GM19023 (cell line): ENCODE data around the gene TCEA2.
"Not testable (repeated sequence)": the region's sequence is repeated elsewhere in the genome, so short reads cannot be mapped to it uniquely, and the experiment has no call there.

Experiments
- ATAC-seq: cut with Tn5 transposase; IDR thresholded peaks from one replicate; pipeline ENCODE4 v1.9.1; 2021; ENCODE audit warnings: mild to moderate bottlenecking, moderate library complexity; ENCODE audit not compliant: unreplicated experiment

The TCEA2 gene

DNA sequence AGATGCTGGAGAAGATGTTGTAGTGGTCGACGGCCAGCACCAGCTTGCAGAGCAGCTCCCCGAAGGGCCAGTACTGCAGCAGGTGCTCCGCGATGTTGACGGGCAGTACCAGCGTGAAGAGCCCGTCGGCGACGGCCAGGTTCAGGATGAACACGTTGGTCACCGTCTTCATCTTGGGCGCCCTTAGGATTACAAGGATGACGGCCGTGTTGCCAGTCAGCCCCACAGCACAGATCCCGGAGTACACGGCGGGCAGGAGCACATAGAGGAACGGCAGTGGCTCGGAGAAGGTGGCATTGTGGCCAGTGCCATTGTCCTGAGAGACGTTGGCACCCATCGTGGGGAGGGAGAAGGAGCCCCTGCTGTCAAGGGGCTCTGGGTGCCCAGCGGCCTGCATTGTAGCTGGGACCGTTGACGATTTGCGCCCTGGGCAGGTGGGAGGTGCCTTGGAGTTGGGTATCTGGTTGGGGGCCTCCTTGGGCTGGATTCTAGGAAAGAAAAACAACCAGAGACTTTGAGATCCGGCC is 43.5 kb downstream of the TCEA2 start:
- no peak for ATAC-seq

DNA sequence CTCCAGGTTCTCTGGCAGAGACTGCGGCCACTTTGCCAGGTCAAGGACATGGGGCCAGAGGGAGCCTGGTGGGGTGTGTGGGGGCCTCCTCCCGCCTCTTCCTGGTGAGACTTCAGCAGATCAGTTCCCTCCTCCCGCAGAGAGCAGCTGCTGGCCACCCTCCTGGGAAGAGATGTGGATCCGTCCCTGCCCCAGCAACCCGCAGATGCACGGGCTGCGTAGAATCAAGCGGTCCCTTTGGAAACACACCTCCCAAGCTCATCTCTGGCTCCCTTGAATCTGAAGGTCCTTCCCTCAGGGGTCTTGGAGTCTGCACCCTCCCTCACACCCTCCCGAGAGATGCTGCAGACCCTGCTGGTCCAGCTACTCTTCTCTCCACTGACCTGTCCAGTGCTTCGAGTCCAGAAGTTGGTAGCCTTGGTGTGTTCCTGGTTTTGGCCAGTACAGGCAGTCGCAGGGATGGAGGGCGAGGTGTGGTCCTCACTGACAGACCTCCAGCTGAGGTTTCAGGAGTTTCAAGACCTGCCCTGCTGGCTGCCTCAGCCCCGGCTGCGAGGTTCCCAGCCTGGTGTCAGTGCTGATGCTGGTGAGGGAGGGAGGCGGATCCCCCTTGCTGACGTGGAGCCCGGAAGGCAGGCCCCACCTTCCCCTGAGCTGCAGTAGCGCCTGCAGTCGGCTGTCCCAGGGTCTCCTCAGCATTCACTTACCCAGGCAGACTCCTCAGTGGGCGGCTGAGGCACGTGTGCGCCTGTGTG is 44.2 kb downstream of the TCEA2 start, which contains the start of gene NPBWR2:
NPBWR2 (minus strand) TSS at position 585 of the 755 bp plus-strand sequence. CDS start 734 bp downstream, outside the sequence.
- no peak for ATAC-seq

DNA sequence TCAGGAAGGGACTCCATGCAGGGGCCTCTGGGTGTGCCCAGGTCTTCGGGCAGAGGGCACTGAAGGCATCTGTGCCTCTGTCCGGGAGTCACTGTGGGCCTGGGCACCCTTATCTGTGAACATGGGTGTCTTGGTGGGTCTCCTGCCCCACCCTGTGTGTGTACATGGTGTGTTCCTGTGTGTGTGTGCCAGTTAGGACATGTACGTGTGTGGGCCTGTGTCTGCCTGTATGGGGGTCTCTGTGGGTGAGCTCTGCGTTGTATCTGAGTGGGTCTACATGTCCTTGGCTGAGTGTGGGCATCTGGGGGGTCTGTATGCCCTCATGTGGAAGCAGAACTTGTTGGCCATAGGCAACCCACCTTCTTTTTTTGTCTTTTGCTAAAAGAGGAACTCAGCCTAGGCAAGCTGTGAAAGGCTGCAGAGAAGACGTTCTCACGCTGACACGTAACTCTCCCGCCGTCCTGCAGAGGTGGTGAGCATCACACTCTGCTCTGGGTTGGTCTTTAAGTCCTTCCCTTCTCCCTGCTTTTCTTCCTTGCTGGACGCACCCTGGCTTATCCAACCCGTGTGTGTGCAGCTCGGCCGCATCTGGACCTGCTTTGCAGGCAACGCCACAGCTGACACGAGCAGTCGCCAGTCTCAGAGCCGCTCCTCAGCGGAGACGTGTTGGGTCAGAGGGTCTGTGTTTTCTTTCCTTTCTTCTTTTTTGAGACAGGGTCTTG is 44.9 kb downstream of the TCEA2 start:
- no peak for ATAC-seq

DNA sequence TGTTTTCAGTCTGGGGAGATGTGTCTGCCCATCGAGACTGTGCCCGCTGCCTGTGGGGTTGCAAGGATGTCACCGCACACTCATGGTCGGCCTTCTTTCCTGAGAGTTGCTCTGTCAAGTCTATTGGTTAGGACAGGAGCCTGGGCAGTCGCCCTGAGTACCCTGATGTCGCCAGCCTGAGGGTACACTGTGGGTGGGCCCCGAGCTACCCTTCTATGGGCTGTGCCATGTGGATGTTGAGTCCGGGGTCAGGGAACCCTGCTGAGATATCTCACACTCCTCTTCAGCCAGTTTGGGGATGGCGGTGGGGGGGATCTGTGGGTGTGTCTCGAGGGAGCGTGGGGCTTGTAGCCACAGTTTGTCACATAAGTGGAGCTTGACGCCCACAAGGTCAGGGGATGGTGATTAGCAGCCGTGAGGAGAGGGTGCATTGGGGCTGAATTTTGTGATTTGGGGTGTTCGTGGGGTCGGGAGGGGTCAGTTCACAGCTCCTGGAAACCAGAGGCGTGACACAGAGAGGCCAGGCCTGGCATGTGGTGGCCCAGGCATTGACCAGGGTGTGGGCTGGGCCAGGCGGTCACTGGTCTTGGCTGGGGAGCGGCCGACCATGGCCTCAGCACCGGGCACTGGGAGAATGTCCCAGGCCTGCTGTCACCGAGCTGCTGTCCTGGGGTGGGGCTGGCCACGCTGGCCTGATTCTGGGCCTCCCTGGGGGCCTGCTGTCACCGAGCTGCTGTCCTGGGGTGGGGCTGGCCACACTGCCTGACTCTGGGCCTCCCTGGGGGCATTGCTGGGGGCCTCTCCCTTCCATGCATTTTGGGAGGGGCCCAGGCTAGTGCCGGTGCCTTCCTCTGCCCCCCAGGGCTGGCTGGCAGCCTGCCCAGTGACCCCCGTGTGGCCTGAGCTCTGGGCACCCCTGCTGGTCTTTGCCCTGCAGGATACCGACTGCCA is 46.0 kb downstream of the TCEA2 start:
- ATAC-seq, result no peak

DNA sequence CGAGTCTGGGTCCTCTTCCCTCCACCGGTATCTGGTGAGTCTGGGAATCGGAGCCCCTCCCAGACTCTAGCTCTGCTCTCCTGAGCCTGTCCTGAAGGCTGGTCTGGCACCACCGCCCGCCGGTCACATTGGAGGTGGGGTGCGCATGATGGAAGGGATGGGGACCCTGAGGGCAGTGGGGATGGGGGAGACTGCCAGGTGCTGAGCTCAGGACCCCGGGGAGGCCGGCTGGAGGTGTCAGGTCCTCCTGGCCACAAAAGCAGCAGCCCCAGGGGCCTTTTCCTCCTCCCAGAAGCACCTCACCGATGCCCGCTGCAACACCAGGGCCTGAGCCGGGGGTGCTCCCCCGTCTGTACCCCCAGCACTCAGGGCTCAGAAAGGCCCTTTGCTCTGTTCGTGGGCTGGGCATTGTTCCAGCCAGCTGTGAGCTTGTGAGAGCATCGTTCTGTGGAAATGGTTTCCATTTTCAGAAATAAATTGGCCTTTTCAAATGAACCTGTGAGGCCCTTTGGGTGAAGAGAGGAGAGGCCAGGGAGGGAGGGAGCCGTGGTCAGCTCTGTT is 46.9 kb downstream of the TCEA2 start:
- no peak for ATAC-seq

DNA sequence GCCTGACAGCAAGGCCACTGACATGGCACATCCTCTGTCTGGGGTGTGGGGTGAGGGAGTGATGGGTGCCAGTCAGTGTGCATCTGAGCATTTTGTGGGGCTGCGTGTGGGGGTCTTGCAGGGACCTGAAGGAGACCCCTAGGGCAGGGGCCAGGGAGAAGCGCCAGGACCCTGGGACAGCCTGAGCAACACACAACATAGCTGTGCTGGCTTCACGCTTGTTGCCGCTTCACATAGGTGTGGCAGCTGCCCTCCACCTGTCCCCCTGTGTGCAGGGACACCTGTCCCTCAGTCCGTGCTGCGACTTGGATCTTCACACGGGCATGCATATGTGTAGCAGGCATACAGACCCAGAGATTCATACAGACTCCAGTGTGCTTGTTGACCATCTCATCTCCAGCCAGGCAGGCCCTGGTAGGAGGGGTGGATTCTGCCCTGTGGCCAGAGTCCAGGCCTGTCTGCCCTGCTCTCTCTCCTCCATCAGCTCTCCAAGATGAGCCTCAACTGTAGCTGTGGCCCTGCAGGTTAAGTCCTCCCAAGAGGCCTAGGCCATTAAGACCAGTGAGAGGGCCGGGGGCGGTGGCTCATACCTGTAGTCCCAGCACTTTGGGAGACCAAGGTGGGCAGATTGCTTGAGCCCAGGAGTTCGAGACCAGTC is 47.5 kb downstream of the TCEA2 start:
- no peak for ATAC-seq

DNA sequence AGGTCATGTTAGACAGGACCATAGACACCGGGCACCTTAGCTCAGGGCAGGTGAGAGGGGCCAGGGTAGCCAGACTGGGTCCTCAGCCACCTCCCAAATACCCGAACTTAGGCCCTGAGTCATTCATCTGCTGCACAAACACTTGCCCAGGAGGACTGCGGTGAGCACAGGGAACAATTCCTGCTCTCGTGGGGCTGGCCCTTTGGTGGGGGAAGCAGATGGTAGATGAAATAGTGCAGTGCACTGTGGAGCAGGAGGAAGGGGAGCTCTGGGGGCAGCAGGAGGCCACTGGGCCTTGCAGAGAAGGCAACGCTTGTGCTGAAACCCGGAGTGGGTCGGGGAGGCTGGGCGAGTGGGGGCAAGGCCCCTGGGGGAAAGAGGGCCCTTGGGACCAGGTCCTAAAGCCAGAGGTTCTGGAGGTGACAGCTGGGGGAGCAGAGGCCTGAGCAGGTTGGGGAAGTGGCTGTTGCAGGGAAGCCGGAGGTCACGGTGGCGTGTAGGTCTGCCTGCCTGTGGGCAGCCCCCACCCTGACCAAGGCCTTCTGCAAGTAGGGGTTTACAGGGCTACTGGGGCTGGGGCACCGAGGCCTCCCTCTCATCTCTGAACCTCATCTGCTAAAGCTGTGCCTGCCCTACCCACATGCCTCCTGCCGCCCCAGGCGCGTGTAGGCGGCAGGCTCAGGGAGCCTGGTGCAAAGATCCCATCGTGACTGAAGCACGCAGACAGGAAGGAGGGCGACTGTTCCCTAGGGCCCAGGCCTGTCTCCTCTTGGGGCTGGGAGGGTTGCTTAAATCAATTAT is 49.0 kb downstream of the TCEA2 start:
- no peak for ATAC-seq

DNA sequence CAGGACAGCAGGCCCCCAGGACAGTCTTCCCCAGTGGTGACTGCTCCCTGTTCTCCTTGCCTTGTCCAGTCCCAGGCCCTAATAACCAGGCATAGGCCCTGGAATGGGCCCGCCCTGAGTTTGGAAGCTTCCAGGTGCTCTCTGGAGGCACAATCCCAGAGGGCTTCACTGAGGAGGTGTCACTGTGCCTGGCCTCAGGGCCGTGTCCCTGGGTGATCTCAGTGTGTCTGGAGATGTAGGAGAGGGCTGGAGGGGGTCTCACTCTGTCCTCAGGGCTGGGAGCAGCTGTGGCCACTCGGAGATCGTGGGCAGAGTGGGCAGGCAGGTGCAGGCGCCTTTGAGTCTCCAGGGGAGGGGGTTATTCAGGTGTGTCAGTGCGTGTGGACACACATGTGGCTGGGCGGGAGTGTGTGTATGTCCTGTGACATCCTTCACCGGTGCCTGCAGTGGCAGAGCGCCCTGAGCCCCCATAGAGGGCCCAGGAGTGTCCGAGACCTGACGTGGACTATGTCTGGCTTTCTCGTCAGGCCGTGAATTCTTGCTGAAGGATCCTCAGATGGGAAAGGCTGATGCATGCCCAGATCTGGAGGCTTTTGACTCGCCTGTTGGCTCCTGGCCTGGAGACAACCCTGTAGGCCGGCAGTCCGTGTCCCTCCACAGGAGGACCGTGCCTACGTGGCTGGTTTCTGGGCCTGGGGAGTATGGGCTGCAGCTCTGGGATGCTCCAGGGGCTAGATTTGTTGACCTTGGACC is 49.9 kb downstream of the TCEA2 start:
- ATAC-seq, result no peak

DNA sequence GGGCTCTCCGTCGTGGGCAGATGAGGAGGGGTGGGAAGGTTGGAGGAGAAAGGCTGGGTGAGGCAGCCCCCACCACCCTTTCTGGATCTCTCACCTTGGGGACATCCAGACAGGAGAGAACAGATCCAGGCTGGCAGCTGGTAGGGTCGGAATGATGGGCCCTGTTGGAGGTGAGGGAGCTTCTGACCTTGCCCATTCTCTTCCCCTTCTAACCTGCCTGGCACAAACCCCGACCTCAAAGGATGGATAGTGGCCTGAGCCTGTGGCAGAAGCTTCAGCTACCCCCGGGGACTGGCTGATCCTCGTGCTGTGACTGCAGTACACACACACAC is 50.4 kb downstream of the TCEA2 start:
- ATAC-seq, result no peak

DNA sequence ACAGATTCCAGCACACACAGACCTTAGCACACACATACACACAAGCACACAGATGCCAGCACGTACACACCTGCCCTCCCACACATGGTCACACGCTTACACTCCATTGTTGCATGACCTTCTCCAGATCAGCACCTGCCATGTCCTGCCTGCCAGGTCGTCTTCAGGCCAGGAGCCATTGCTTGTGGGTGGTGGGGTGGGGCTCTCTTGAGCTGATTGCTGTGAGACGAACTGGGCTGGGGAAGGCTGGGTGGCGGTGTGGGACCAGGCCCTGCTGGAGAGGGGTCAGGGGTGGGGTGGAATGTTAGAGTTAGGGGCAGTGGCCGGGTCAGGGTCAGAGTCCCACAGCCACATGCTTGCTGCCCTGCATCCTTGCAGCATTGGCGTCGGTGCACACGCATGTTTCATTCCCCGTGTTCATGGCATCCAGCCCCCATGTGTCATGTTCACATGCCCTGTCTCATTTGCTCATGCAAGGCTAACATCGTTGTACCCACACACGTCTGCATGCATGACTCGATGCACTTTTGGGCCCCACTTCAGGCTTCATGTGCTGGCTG is 50.9 kb downstream of the TCEA2 start:
- no peak for ATAC-seq

DNA sequence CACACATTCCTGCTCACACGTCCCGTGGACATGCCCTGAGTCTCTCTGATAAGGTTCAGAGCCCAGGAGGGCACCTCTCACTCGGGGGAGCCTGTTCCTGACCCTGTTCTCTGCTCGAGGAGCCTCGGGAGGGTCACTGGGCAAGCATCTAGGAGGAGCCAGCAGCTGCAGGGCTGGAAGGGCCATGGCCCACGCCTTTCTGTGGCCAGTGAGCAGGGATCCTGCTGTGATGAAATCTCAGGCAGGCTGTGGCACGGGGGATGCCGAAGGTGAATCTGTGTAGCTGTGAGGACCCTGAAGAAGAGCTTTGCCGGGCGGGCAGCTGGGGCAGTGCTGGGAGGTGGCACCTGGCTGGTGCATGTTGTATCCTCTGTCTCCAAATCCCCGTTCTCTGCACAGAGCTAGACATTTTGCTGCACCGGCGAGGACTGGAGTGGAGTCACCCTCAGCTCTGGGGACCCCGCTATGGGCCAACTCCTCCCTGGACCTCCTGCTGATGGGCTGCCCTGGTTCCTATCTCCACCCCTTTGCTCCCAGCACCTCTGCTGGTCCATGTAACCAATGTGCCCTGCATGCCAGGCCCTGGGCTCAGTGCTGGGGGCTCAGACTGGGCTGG is 51.5 kb downstream of the TCEA2 start:
- ATAC-seq, result no peak

DNA sequence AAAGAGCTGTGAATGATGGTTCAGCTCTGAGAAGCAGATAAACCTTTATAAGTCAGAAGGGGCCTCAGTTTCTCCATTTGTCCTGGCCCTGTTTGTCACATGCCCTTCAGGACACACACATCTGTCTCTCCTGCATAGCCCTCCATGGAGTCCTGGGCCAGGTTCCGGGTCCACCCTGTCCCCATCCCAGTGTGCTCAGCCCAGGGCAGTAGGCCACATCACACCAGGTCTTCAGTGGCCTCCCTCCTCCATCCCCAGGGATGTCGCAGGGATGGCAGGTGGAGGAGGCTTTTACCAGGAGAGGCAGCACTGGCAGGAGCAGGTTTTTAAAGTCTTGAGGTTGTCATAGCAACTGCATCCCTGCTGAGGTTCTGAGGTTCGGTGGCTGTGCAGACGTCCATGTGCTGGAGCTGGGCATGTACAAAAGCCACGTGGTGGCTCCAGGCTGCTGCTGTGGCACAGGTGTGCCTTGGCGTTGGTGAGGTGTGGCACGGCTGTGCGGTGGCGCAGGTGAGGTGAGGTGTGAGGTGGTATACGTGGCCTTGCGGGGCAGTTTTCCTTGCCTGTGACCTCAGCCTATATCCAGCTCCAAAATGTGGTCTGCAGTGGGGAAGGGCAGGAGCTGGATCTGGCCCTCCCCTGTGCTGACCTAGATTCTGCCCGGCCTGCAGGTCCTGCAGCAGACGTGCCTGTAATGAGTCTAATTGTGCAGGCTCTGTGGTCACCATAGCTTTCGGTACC is 52.3 kb downstream of the TCEA2 start:
- no peak for ATAC-seq

DNA sequence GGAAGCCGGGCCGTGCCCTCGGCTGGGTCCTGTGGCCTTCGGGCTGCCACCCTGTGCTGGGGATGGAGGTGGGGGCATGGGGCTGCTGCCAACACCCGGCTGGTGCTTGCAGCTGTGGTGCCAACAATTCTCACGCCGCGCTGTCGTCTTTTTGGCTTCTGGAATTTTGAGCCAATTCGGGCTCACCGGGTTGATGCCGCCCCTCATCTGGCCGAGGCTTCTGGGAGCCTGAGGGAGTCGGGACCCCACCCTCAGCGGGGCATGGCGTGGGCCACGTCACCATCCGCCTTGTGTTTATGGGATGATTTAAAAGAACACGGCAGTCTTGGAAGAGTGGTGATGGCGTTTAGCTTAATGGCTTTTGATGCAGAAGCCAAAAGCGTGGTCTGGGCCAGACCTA is 53.0 kb downstream of the TCEA2 start:
- no peak for ATAC-seq

DNA sequence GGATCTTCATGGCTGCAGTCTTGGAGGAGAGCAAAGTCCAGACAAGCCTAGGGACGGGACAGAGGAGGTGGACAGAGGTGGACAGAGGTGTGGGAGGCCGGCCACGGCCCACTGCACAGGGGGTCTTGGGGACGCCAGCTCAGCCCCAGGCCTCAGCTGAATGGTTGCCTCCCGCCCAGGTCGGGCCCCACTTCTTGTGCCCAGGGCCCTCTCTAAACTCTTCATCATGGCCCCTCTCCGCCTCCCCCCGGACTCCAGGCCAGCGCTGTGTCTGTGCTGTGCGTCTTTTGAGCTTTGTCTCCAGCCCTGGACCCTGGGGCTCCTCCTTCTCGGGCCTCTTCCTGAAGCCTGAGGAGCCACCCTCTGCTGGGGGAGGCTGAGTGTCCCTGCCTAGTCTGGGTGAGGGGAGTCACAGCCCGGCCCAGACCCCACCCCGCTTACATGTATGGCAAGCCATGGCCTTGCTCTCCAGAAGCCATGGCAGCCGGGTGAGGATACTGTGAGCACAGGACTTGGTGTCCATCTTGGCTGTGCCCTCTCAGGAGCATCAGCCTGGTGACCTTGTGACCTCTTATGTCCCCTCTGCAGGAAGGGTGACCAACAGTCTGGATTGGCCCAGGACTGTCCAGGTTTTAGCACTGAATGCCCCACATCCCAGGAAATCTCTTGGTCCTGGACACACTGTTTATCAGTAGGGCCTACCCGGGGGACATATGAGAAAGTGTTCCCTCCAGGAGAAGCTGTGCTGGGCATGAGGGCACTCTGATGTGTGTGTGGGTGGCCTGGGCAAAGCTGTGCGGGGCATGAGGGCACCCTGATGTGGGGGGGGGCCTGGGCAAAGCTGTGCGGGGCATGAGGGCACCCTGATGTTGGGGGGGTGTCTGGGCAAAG is 53.8 kb downstream of the TCEA2 start:
- ATAC-seq, result no peak

DNA sequence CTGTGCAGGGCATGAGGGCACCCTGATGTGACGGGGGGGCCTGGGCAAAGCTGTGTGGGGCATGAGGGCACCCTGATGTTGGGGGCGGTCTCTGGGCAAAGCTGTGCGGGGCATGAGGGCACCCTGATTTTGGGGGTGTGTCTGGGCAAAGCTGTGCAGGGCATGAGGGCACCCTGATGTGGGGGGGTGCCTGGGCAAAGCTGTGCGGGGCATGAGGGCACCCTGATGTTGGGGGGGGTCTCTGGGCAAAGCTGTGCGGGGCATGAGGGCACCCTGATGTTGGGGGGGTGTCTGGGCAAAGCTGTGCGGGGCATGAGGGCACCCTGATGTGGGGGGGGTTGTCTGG is 54.4 kb downstream of the TCEA2 start:
- ATAC-seq, result not testable (repeated sequence)

DNA sequence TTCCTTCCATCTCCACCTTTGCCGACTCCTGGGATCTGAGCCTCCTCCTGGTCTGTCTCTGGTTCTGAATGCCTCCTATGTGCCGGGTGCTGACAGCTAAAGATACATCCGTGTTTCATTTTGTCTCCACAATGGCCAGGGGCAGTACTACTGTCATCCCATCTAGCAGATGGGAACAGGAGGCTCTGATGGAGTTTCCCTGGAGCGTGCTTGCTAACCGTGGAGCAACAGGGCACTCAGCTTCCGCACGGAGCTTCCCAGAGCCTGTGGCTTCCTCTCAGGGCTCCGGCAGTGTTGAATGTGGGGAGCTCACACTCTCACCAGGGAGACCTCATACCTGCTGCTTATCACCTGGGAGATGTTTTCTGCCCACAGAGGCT is 56.3 kb downstream of the TCEA2 start:
- ATAC-seq, result no peak
